GM23338 (cell line): Measurements from ENCODE around the gene C2orf49. TPM values are rescaled to one million over a fixed set of nuclear protein-coding genes. Genes with fewer than 3 reads are reported as not detected.

Experiments used
- ATAC-seq: fragments of 200-7000 bp; cut with Tn5 transposase; 3 replicates; pipeline ENCODE4 v1.9.1; 2020
- DNase-seq: peaks from one replicate; pipeline ENCODE4 v3.0.0-alpha.2; 2015; ENCODE audit warnings: low spot score
- H2AFZ ChIP-seq: fragments of 200-600 bp; sonication (generic); 2 replicates; pipeline ENCODE4 v1.8.0; 2016; ENCODE audit warnings: antibody characterized with exemption, mild to moderate bottlenecking, moderate library complexity
- H3F3A ChIP-seq: fragments of 200-600 bp; sonication (generic); replicated peaks from 2 replicates; pipeline ENCODE4 v1.8.0; 2017; ENCODE audit warnings: antibody characterized with exemption, mixed run types, low read depth
- H3K27ac ChIP-seq: fragments of 200-600 bp; sonication (generic); 2 replicates; pipeline ENCODE4 v1.6.1; 2016; ENCODE audit warnings: low read depth
- H3K27me3 ChIP-seq: fragments of 200-600 bp; sonication (generic); 2 replicates; pipeline ENCODE4 v1.8.0; 2016; ENCODE audit warnings: mild to moderate bottlenecking, mixed run types, moderate library complexity; ENCODE audit not compliant: insufficient read depth
- H3K36me3 ChIP-seq: fragments of 200-600 bp; sonication (generic); 2 replicates; pipeline ENCODE4 v1.8.0; 2016; ENCODE audit warnings: mild to moderate bottlenecking; ENCODE audit not compliant: insufficient read depth
- H3K4me1 ChIP-seq: fragments of 200-600 bp; sonication (generic); 2 replicates; pipeline ENCODE4 v1.8.0; 2016; ENCODE audit warnings: mild to moderate bottlenecking, moderate library complexity; ENCODE audit not compliant: insufficient read depth
- H3K4me2 ChIP-seq: fragments of 200-600 bp; sonication (generic); 2 replicates; pipeline ENCODE4 v1.7.1; 2017; ENCODE audit warnings: mixed run types
- H3K4me3 ChIP-seq: fragments of 200-600 bp; sonication (generic); 2 replicates; pipeline ENCODE4 v1.6.1; 2016; ENCODE audit warnings: mixed run types
- H3K79me2 ChIP-seq: fragments of 200-600 bp; sonication (generic); replicated peaks from 2 replicates; pipeline ENCODE4 v1.8.0; 2017; ENCODE audit warnings: mild to moderate bottlenecking; ENCODE audit not compliant: insufficient read depth
- H3K9me2 ChIP-seq: fragments of 200-600 bp; sonication (generic); 2 replicates; pipeline ENCODE4 v1.8.0; 2017; ENCODE audit not compliant: insufficient read depth
- H4K20me1 ChIP-seq: fragments of 200-600 bp; sonication (generic); replicated peaks from 2 replicates; pipeline ENCODE4 v1.8.0; 2017; ENCODE audit warnings: mild to moderate bottlenecking; ENCODE audit not compliant: insufficient read depth
- H3K27ac Mint-ChIP-seq: 2 replicates; pipeline ENCODE4 v1.8.0; 2020; ENCODE audit warnings: inconsistent platforms, mild to moderate bottlenecking, moderate library complexity, mixed read lengths
- H3K27me3 Mint-ChIP-seq: 3 replicates; pipeline ENCODE4 v1.8.0; 2022; ENCODE audit warnings: low read depth, mild to moderate bottlenecking, moderate library complexity, mixed read lengths, inconsistent platforms; ENCODE audit not compliant: insufficient read depth, poor library complexity
- H3K36me3 Mint-ChIP-seq: 3 replicates; pipeline ENCODE4 v1.8.0; 2021; ENCODE audit warnings: low read depth, mild to moderate bottlenecking, inconsistent platforms, moderate library complexity, mixed read lengths
- H3K4me1 Mint-ChIP-seq: 3 replicates; pipeline ENCODE4 v1.8.0; 2020; ENCODE audit warnings: mild to moderate bottlenecking, inconsistent platforms, mixed read lengths
- H3K4me3 Mint-ChIP-seq: 3 replicates; pipeline ENCODE4 v1.8.0; 2021; ENCODE audit warnings: moderate library complexity, mild to moderate bottlenecking, inconsistent platforms, mixed read lengths
- H3K9me3 Mint-ChIP-seq: 3 replicates; pipeline ENCODE4 v1.8.0; 2020; ENCODE audit warnings: moderate library complexity, mild to moderate bottlenecking, inconsistent platforms, mixed read lengths
- CREB1 ChIP-seq: fragments of 250-450 bp; sonication (Bioruptor Pico); IDR thresholded peaks from 2 replicates; pipeline ENCODE4 v1.5.0; 2020; ENCODE audit warnings: low read depth, mild to moderate bottlenecking, moderate library complexity
- ETS1 ChIP-seq: IDR thresholded peaks from 2 replicates; pipeline ENCODE4 v1.6.1; 2016; ENCODE audit warnings: antibody characterized with exemption
- EZH2 ChIP-seq: fragments of 200-600 bp; sonication (generic); IDR thresholded peaks from one replicate; pipeline ENCODE4 v1.8.0; 2017; ENCODE audit warnings: antibody characterized with exemption, mild to moderate bottlenecking, low read depth; ENCODE audit not compliant: unreplicated experiment
- EZH2phosphoT487 ChIP-seq: fragments of 200-600 bp; sonication (generic); IDR thresholded peaks from one replicate; pipeline ENCODE4 v1.8.1; 2018; ENCODE audit warnings: antibody characterized with exemption; ENCODE audit not compliant: unreplicated experiment
- JUNB ChIP-seq: IDR thresholded peaks from one replicate; pipeline ENCODE4 v1.6.1; 2016; ENCODE audit warnings: antibody characterized with exemption; ENCODE audit not compliant: unreplicated experiment
- NANOG ChIP-seq: IDR thresholded peaks from 2 replicates; pipeline ENCODE4 v1.6.1; 2016; ENCODE audit warnings: antibody characterized with exemption, borderline replicate concordance
- POLR2AphosphoS5 ChIP-seq: IDR thresholded peaks from 2 replicates; pipeline ENCODE4 v1.6.1; 2016; ENCODE audit warnings: antibody characterized with exemption, low read depth
- STAT1 ChIP-seq: IDR thresholded peaks from one replicate; pipeline ENCODE4 v1.6.1; 2016; ENCODE audit warnings: antibody characterized with exemption; ENCODE audit not compliant: unreplicated experiment
- ZNF114 ChIP-seq: fragments of 250-450 bp; sonication (Bioruptor Pico); IDR thresholded peaks from 2 replicates; pipeline ENCODE4 v1.5.0; 2020; ENCODE audit warnings: mild to moderate bottlenecking, moderate library complexity
- ZNF331 ChIP-seq: fragments of 250-450 bp; sonication (Bioruptor Pico); IDR thresholded peaks from 2 replicates; pipeline ENCODE4 v1.5.0; 2020; ENCODE audit warnings: low read depth, mild to moderate bottlenecking, moderate library complexity
- ZNF462 ChIP-seq: fragments of 250-450 bp; sonication (Bioruptor Pico); IDR thresholded peaks from 2 replicates; pipeline ENCODE4 v1.5.0; 2020; ENCODE audit warnings: mild to moderate bottlenecking, moderate library complexity
- polyA plus RNA-seq: library from polyadenylated mRNA; unstranded; fragments of >200 nt; fragmentation: Nextera tagmentation; extraction: Ambion mirVana; gene quantifications from 2 replicates; pipeline ENCODE4 v1.2.1, GENCODE V29; 2016
- total RNA-seq: library from RNA; depleted of rRNA; stranded (reverse); fragments of >200 nt; shearing (Covaris generic); gene quantifications from 2 replicates; pipeline ENCODE4 v1.2.3, GENCODE V29; 2014
- TF ChIP-seq, protein P1 (sequence below), 2 experiments: fragments of 200-600 bp in 1 of 2; sonication (generic) in 1 of 2; conservative IDR thresholded peaks; 2 replicates each; pipeline versions ENCODE4 v1.5.1 to v1.6.1; 2016 to 2017; ENCODE audit warnings: antibody characterized with exemption in 2 of 2, low read depth in 2 of 2, mild to moderate bottlenecking in 2 of 2, moderate library complexity in 1 of 2
- TF ChIP-seq, protein P2 (sequence below): IDR thresholded peaks from one replicate; pipeline ENCODE4 v1.6.1; 2018; ENCODE audit warnings: antibody characterized with exemption; ENCODE audit not compliant: unreplicated experiment

The C2orf49 gene
- total and polyA plus RNA-seq, 2 experiments from 2014 or later: 19.6 to 33.8 TPM

DNA sequence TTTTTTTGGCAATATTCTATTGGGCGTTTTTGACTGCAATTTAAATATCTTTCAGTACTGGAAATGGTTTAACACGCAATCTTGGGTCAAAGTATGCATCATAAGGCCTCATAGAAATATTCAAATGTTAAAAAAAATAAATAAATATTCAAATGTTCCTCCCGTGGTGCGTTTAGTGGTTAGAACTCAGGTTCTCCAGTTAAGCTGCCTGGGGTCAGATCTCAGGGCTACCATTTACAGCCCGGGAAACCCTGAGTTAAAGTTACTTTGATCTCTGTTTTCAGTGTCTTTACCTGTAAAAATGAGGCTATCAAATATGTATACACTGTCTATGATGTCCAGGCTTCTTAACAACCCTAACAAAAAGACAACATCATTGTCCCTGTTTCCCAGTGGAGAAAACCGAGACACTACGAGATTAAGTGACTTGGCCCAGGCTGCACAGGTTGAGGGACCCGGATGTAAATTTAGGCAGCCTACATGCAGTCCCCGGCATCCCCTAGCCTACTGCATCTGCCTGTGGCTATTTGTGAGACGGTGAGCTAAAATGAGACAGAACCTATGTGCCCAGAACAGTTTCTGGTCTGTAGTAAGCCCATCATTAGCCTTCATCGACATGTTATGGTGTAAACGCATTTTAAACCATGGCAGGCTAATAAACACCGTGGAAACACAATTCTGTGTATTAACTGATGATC is 59.8 kb downstream of the C2orf49 start:
- peak overlapping the region; percentile 91 for H3K4me2 ChIP-seq
- no peak overlapping the region for H3K27ac ChIP-seq
- H3K27me3 ChIP-seq: peaks cover 26% of the 10 kb centered on the region
- H3K4me1 Mint-ChIP-seq: peaks cover 16% of the 10 kb centered on the region
- H3K36me3 Mint-ChIP-seq: peaks cover 20% of the 10 kb centered on the region; the same call in 2 of the 3 replicates
- H3K9me2 ChIP-seq: no peaks in the 10 kb centered on the region
- H3K9me3 Mint-ChIP-seq: peaks cover 6% of the 10 kb centered on the region; the same call in 2 of the 3 replicates
- H3K79me2 ChIP-seq: peaks cover 57% of the 10 kb centered on the region
- H3F3A ChIP-seq: peaks cover 4% of the 10 kb centered on the region; the same call in 1 of the 2 replicates
- no peak for DNase-seq
- no peak overlapping the region for H2AFZ ChIP-seq
- peak; percentile 3; the same call in 2 of the 3 replicates for ATAC-seq
- H3K27ac Mint-ChIP-seq: no peak overlapping the region
- H3K4me3 Mint-ChIP-seq: peak overlapping the region; percentile 89
- peaks cover 24% of the 10 kb centered on the region for H3K27me3 Mint-ChIP-seq
- H3K36me3 ChIP-seq: no peaks in the 10 kb centered on the region
- peak overlapping the region; percentile 96 for H3K4me3 ChIP-seq
- no peak for TF ChIP-seq CREB1 (CRISPR knock-in tag)
- TF ChIP-seq STAT1: no peak
- no peak for TF ChIP-seq EZH2phosphoT487
- TF ChIP-seq NANOG: no peak
- TF ChIP-seq ZNF462: no peak
- TF ChIP-seq, protein P1, sequence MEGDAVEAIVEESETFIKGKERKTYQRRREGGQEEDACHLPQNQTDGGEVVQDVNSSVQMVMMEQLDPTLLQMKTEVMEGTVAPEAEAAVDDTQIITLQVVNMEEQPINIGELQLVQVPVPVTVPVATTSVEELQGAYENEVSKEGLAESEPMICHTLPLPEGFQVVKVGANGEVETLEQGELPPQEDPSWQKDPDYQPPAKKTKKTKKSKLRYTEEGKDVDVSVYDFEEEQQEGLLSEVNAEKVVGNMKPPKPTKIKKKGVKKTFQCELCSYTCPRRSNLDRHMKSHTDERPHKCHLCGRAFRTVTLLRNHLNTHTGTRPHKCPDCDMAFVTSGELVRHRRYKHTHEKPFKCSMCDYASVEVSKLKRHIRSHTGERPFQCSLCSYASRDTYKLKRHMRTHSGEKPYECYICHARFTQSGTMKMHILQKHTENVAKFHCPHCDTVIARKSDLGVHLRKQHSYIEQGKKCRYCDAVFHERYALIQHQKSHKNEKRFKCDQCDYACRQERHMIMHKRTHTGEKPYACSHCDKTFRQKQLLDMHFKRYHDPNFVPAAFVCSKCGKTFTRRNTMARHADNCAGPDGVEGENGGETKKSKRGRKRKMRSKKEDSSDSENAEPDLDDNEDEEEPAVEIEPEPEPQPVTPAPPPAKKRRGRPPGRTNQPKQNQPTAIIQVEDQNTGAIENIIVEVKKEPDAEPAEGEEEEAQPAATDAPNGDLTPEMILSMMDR (conservative IDR thresholded peaks at IDR 0.05; ENCODE audit: low read depth in 2 of 2): no peak
- no peak for TF ChIP-seq ETS1
- no peak for TF ChIP-seq POLR2AphosphoS5
- no peak for TF ChIP-seq ZNF114 (CRISPR knock-in tag)
- TF ChIP-seq, protein P2, sequence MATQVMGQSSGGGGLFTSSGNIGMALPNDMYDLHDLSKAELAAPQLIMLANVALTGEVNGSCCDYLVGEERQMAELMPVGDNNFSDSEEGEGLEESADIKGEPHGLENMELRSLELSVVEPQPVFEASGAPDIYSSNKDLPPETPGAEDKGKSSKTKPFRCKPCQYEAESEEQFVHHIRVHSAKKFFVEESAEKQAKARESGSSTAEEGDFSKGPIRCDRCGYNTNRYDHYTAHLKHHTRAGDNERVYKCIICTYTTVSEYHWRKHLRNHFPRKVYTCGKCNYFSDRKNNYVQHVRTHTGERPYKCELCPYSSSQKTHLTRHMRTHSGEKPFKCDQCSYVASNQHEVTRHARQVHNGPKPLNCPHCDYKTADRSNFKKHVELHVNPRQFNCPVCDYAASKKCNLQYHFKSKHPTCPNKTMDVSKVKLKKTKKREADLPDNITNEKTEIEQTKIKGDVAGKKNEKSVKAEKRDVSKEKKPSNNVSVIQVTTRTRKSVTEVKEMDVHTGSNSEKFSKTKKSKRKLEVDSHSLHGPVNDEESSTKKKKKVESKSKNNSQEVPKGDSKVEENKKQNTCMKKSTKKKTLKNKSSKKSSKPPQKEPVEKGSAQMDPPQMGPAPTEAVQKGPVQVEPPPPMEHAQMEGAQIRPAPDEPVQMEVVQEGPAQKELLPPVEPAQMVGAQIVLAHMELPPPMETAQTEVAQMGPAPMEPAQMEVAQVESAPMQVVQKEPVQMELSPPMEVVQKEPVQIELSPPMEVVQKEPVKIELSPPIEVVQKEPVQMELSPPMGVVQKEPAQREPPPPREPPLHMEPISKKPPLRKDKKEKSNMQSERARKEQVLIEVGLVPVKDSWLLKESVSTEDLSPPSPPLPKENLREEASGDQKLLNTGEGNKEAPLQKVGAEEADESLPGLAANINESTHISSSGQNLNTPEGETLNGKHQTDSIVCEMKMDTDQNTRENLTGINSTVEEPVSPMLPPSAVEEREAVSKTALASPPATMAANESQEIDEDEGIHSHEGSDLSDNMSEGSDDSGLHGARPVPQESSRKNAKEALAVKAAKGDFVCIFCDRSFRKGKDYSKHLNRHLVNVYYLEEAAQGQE: no peak
- no peak for TF ChIP-seq JUNB
- TF ChIP-seq EZH2: no peak
- TF ChIP-seq ZNF331: no peak
- H3K4me1 ChIP-seq: peaks cover 5% of the 10 kb centered on the region; the same call in 1 of the 2 replicates
- peaks cover 10% of the 10 kb centered on the region; the same call in 1 of the 2 replicates for H4K20me1 ChIP-seq
